Tibial artery (tissue), 4 donors: ENCODE data around the gene USP35.
"Not testable (repeated sequence)": the region's sequence is repeated elsewhere in the genome, so short reads cannot be mapped to it uniquely, and the experiment has no call there.

Experiments
- DNase-seq, 2 donors: peaks; one replicate each; pipeline ENCODE4 v3.0.0-alpha.2; 2019
- H3K27ac ChIP-seq, 2 donors: fragments of 200-600 bp; sonication (generic) in 1 of 2; 1 replicate in 1 of 2; 2 replicates in 1 of 2; pipeline ENCODE4 v1.5.1; 2018 to 2019; ENCODE audit warnings: mild to moderate bottlenecking in 1 of 2
- H3K27me3 ChIP-seq, 2 donors: fragments of 200-600 bp; sonication (generic) in 1 of 2; one replicate each; pipeline versions ENCODE4 v1.5.1 to v1.6.0; 2016 to 2019
- H3K36me3 ChIP-seq, 3 donors: fragments of 200-600 bp; sonication (generic) in 2 of 3; one replicate each; pipeline ENCODE4 v1.5.1; 2016 to 2019; ENCODE audit warnings: mild to moderate bottlenecking in 2 of 3
- H3K4me1 ChIP-seq, 4 donors: fragments of 200-600 bp; sonication (generic) in 2 of 4; 1 replicate in 3 of 4; 2 replicates in 1 of 4; pipeline ENCODE4 v1.5.1; 2016 to 2019
- H3K4me3 ChIP-seq, 2 donors: fragments of 200-600 bp; sonication (generic) in 1 of 2; 1 replicate in 1 of 2; 2 replicates in 1 of 2; pipeline ENCODE4 v1.5.1; 2018 to 2019; ENCODE audit warnings: mild to moderate bottlenecking in 2 of 2
- H3K9me3 ChIP-seq, 3 donors: fragments of 200-600 bp; sonication (generic) in 1 of 3; one replicate each; pipeline ENCODE4 v1.5.1; 2016 to 2019
- CTCF ChIP-seq, 2 experiments: fragments of 200-600 bp in 1 of 2; fragments of 450-650 bp in 1 of 2; IDR thresholded peaks; one replicate each; pipeline ENCODE4 v1.5.1; 2017 to 2019; ENCODE audit warnings: antibody characterized with exemption in 2 of 2, mild to moderate bottlenecking in 1 of 2, moderate library complexity in 1 of 2
- intact Hi-C: fragments of 100-400 bp; cut with DNase I; formaldehyde crosslinking; loops from one replicate; pipeline ENCODE4 v1.15.0; 2023; ENCODE audit warnings: low total_unique reads

The USP35 gene

DNA sequence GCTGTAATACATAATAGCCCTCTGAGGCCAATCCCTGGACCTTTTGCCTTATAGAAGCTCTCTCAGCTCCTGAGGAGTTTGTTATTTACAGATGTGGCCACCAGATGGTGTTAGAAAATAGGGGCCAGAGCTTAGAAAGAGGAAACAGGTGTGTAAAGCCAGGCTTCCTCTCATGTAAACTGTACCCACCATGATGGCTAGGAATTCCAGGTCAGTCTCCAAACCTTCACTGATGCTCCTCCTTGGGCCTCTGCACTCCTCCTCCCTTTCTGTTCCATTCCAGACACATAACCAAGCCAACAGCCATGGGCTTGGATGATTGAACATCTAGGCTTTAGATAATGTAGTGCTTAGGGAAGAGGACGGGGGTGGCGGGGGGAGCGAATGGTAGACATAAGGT, 39.7 kb downstream of the USP35 start:
- Histone ChIP-seq H3K4me3 (no peak overlapping the region), H3K9me3 (no peaks in the 10 kb centered on the region), H3K4me1 (peaks cover 0 to 40% (median 16%) of the 10 kb centered on the region in 4 donors), H3K36me3 (peaks cover 19 to 32% (median 30%) of the 10 kb centered on the region in 3 donors), H3K27ac (peak overlapping the region in 1 of 2 donors; percentile 17), H3K27me3 (no peaks in the 10 kb centered on the region)
- peak; percentile 40 to 59 for TF ChIP-seq CTCF (IDR thresholded peaks at IDR 0.05)
- intact Hi-C loops: loop anchor here (5.0 kb wide), 2 partner anchors 189 to 334 kb away; partner anchors contain the start of gene GAB2
- DNase-seq: no peak

DNA sequence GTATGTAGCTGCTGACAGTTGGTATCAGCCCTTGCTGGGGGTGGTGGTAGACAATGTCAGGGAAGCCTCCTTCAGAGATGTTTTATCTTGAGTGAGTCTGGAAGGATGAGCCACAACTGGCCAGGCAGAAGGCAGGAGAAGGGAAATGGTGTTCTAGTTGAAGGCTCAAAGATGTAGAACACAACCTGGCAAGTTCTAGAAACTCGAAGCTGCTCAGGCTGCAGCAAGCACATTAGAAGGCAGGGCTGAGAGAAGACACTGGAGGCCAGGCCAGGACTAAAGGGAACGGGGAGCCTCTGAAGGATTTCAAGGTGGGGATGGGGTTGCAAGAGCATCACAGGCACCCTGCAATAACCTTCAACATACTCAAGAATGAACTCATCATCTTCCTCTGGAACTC, 40.4 kb downstream of the USP35 start:
- TF ChIP-seq CTCF (IDR thresholded peaks at IDR 0.05): no peak
- intact Hi-C loops: loop anchor here (5.0 kb wide), 2 partner anchors 188 to 333 kb away; partner anchors contain the start of gene GAB2
- H3K27ac ChIP-seq: peak overlapping the region in 1 of 2 donors; percentile 55

DNA sequence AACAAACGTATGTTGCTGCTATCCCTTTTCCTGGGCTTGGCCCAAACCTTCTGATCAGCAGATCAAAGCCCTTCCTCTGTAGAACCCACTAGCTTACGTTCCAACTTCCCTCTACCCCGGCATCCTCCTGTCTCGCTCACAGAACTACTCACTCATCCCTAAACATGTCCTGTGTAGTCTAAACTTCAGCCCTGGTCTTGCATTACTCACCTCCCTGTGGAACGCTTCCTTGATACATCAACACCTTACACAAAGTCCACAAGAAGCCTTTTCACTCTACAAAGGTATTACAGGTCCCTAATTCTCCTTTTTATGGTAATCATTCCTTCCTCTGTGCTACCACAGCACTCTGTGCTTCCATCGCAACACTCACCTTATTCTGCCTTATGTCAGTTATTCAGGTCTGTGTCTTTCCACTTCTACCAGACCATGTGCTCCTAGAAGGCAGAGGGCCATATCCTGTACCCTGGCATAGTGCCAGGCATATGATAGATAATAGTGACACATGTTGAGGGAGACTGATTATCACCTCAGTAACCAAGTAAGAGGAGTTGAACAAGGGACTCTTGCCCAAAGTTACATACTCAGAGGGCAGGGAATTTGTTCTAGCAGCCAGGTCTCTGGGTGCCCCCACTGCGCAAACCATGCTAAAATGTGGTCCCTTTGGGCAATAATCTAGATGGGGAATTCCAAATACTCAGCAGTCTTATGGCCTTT, 41.6 kb downstream of the USP35 start:
- intact Hi-C loops: no loop called here

More for the DNA sequence above, 40.4 kb downstream of the USP35 start:
- H3K4me1 ChIP-seq: peaks cover 0 to 43% (median 16%) of the 10 kb centered on the region in 4 donors
- H3K4me3 ChIP-seq: no peak overlapping the region
- H3K36me3 ChIP-seq: peaks cover 13 to 26% (median 23%) of the 10 kb centered on the region in 3 donors
- no peaks in the 10 kb centered on the region for H3K9me3 ChIP-seq
- no peaks in the 10 kb centered on the region for H3K27me3 ChIP-seq
- DNase-seq: no peak

GRCh38 chr11:78231962-78232501, 43.3 kb downstream of the USP35 start:
- Histone ChIP-seq H3K27ac (peak overlapping the region; percentile 47 to 55), H3K4me3 (no peak overlapping the region), H3K36me3 (no peaks in the 10 kb centered on the region), H3K4me1 (peaks cover 0 to 43% (median 16%) of the 10 kb centered on the region in 4 donors), H3K27me3 (no peaks in the 10 kb centered on the region), H3K9me3 (no peaks in the 10 kb centered on the region)
- TF ChIP-seq CTCF (IDR thresholded peaks at IDR 0.05): no peak
- DNase-seq: peak in 1 of 2 donors; percentile 58
- intact Hi-C loops: no loop called here

More for the DNA sequence above, 41.6 kb downstream of the USP35 start:
- H3K27ac ChIP-seq: peak overlapping the region in 1 of 2 donors; percentile 55
- H3K27me3 ChIP-seq: no peaks in the 10 kb centered on the region
- H3K4me1 ChIP-seq: peaks cover 0 to 43% (median 16%) of the 10 kb centered on the region in 4 donors
- TF ChIP-seq CTCF (IDR thresholded peaks at IDR 0.05): no peak
- H3K4me3 ChIP-seq: no peak overlapping the region
- no peaks in the 10 kb centered on the region for H3K9me3 ChIP-seq
- no peak for DNase-seq
- H3K36me3 ChIP-seq: peaks cover under 1 to 14% (median 11%) of the 10 kb centered on the region in 3 donors

GRCh38 chr11:78233046-78233445, 44.3 kb downstream of the USP35 start:
- H3K27me3 ChIP-seq, H3K9me3 ChIP-seq, intact Hi-C loops, DNase-seq, H3K36me3 ChIP-seq, H3K4me3 ChIP-seq: not testable (repeated sequence)
- Histone ChIP-seq H3K27ac (peak overlapping the region; percentile 47 to 55), H3K4me1 (peaks cover 0 to 43% (median 16%) of the 10 kb centered on the region in 4 donors)

DNA sequence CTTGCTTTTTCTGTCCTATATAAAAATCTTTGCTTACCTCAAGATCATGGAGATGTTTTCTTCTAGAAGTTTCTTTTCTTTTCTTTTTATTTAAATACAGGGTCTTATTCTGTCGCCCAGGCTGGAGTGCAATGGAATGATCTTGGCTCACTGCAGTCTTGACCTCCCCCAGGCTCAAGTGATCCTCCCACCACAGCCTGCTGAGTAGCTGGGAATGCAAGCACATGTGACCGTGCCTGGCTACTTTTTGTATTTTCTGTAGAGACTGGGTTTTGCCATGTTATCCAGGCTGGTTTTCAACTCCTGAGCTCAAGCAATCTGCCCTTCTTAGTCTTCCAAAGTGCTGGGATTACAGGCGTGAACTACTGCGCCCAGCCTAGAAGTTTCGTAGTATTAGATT, 45.3 kb downstream of the USP35 start:
- H3K36me3 ChIP-seq: no peaks in the 10 kb centered on the region
- H3K9me3 ChIP-seq: no peaks in the 10 kb centered on the region
- TF ChIP-seq CTCF (IDR thresholded peaks at IDR 0.05): no peak
- peak overlapping the region in 1 of 2 donors; percentile 55 for H3K27ac ChIP-seq
- DNase-seq: no peak
- intact Hi-C loops: no loop called here
- peaks cover 0 to 43% (median 16%) of the 10 kb centered on the region in 4 donors for H3K4me1 ChIP-seq
- no peak overlapping the region for H3K4me3 ChIP-seq
- H3K27me3 ChIP-seq: no peaks in the 10 kb centered on the region
